Neuronal stem cell (in vitro differentiated cells): Measurements from ENCODE around the gene LCE2B.

Experiments used
- DNase-seq: peaks from one replicate; pipeline ENCODE4 v3.0.0-alpha.2; 2013; ENCODE audit warnings: low spot score
- H2AFZ ChIP-seq: one replicate; pipeline ENCODE4 v1.6.1; 2013; ENCODE audit warnings: mild to moderate bottlenecking, low read length, inconsistent platforms
- H2AK5ac ChIP-seq: 2 replicates; pipeline ENCODE4 v1.6.1; 2013; ENCODE audit warnings: low read depth, mild to moderate bottlenecking, inconsistent platforms, low read length, moderate library complexity, mixed read lengths
- H2BK120ac ChIP-seq: 2 replicates; pipeline ENCODE4 v1.6.1; 2013; ENCODE audit warnings: low read depth, mild to moderate bottlenecking, inconsistent platforms, low read length, moderate library complexity, mixed read lengths
- H2BK12ac ChIP-seq: one replicate; pipeline ENCODE4 v1.6.1; 2013; ENCODE audit warnings: low read length, inconsistent platforms
- H2BK15ac ChIP-seq: 2 replicates; pipeline ENCODE4 v1.6.1; 2013; ENCODE audit warnings: mild to moderate bottlenecking, low read length, inconsistent platforms, mixed read lengths
- H2BK5ac ChIP-seq: one replicate; pipeline ENCODE4 v1.6.1; 2013; ENCODE audit warnings: inconsistent platforms, mild to moderate bottlenecking, low read length, moderate library complexity
- H3K14ac ChIP-seq: one replicate; pipeline ENCODE4 v1.6.1; 2013; ENCODE audit warnings: low read length, inconsistent platforms
- H3K18ac ChIP-seq: 2 replicates; pipeline ENCODE4 v1.6.1; 2013; ENCODE audit warnings: low read length, inconsistent platforms
- H3K23ac ChIP-seq: 2 replicates; pipeline ENCODE4 v1.6.1; 2013; ENCODE audit warnings: low read depth, mild to moderate bottlenecking, mixed read lengths, low read length, inconsistent platforms; ENCODE audit not compliant: poor library complexity
- H3K27ac ChIP-seq: replicated peaks from 3 replicates; pipeline ENCODE4 v1.5.1; 2013; ENCODE audit warnings: low read length, inconsistent platforms
- H3K27me3 ChIP-seq, 3 experiments: 2 replicates each; pipeline ENCODE4 v1.6.1; 2013; ENCODE audit warnings: low read length in 3 of 3, mild to moderate bottlenecking in 2 of 3, inconsistent platforms in 1 of 3, low read depth in 1 of 3, mixed read lengths in 1 of 3, moderate library complexity in 1 of 3; ENCODE audit not compliant: control insufficient read depth in 3 of 3, insufficient read depth in 3 of 3
- H3K36me3 ChIP-seq, 2 donors: replicated peaks in 1 of 2; 2 replicates each; pipeline ENCODE4 v1.6.1; 2013; ENCODE audit warnings: low read length in 2 of 2; ENCODE audit not compliant: control insufficient read depth in 2 of 2, insufficient read depth in 2 of 2
- H3K4ac ChIP-seq: 2 replicates; pipeline ENCODE4 v1.6.1; 2013; ENCODE audit warnings: inconsistent platforms, mild to moderate bottlenecking, low read length, moderate library complexity
- H3K4me1 ChIP-seq, 2 donors: 1 replicate in 1 of 2; 2 replicates in 1 of 2; pipeline ENCODE4 v1.6.1; 2013; ENCODE audit warnings: low read length in 2 of 2, low read depth in 1 of 2; ENCODE audit not compliant: control insufficient read depth in 2 of 2, insufficient read depth in 1 of 2
- H3K4me2 ChIP-seq: one replicate; pipeline ENCODE4 v1.6.1; 2013; ENCODE audit warnings: mild to moderate bottlenecking, low read length, inconsistent platforms; ENCODE audit not compliant: insufficient read depth, poor library complexity, severe bottlenecking
- H3K4me3 ChIP-seq, 2 donors: 2 replicates each; pipeline ENCODE4 v1.5.1; 2013; ENCODE audit warnings: low read length in 2 of 2, mild to moderate bottlenecking in 2 of 2, inconsistent platforms in 1 of 2, moderate library complexity in 1 of 2
- H3K79me1 ChIP-seq: one replicate; pipeline ENCODE4 v1.6.1; 2013; ENCODE audit warnings: low read depth, mild to moderate bottlenecking, inconsistent platforms, low read length, moderate library complexity
- H3K9ac ChIP-seq: one replicate; pipeline ENCODE4 v1.6.1; 2013; ENCODE audit warnings: mild to moderate bottlenecking, low read depth, low read length, inconsistent platforms; ENCODE audit not compliant: poor library complexity
- H3K9me3 ChIP-seq, 2 donors: replicated peaks in 1 of 2; 2 replicates each; pipeline versions ENCODE3 to v1.6.1; 2013; ENCODE audit warnings: low read length in 2 of 2, mild to moderate bottlenecking in 2 of 2, inconsistent platforms in 1 of 2, low read depth in 1 of 2, mixed read lengths in 1 of 2, moderate library complexity in 1 of 2; ENCODE audit not compliant: control insufficient read depth in 2 of 2, insufficient read depth in 1 of 2
- H4K8ac ChIP-seq: one replicate; pipeline ENCODE4 v1.6.1; 2013; ENCODE audit warnings: low read depth, mild to moderate bottlenecking, inconsistent platforms, low read length, moderate library complexity
- H4K91ac ChIP-seq: one replicate; pipeline ENCODE4 v1.6.1; 2013; ENCODE audit warnings: low read length, low read depth, mild to moderate bottlenecking, inconsistent platforms; ENCODE audit not compliant: poor library complexity
- whole genome bisulfite sequencing, 2 donors: extraction: QIAGEN DNeasy Blood & Tissue Kit; methylation state at CpG; one replicate each; pipeline ENCODE4 v1.1.7; 2013; ENCODE audit warnings: missing lambda C conversion rate in 2 of 2, mixed read lengths in 1 of 2; ENCODE audit not compliant: insufficient read length in 2 of 2, insufficient replicate concordance in 1 of 2; ENCODE audit errors: extremely low coverage in 2 of 2; 5-methylcytosine and 5-hydroxymethylcytosine counted together

The LCE2B gene

GRCh38 chr1:152683846-152684245 lies 2.1 kb upstream of the LCE2B start:
- Histone ChIP-seq H3K23ac (no peak overlapping the region), H3K18ac (no peak overlapping the region), H3K4ac (no peak overlapping the region), H4K8ac (no peak overlapping the region), H3K27me3 (peaks cover 0 to under 1% (median 0%) of the 10 kb centered on the region in 3 experiments), H3K4me1 (no peaks in the 10 kb centered on the region), H3K36me3 (no peaks in the 10 kb centered on the region), H3K9me3 (peaks cover 0 to 12% of the 10 kb centered on the region in 2 donors), H2AK5ac (no peak overlapping the region), H3K4me3 (no peak overlapping the region), H3K9ac (no peak overlapping the region), H3K4me2 (no peak overlapping the region), H2BK120ac (no peak overlapping the region), H3K79me1 (no peaks in the 10 kb centered on the region), H2BK5ac (no peak overlapping the region), H2AFZ (no peak overlapping the region), H2BK12ac (no peak overlapping the region), H3K14ac (no peak overlapping the region), H4K91ac (no peak overlapping the region), H3K27ac (no peak overlapping the region), H2BK15ac (no peak overlapping the region)
- no peak for DNase-seq

DNA sequence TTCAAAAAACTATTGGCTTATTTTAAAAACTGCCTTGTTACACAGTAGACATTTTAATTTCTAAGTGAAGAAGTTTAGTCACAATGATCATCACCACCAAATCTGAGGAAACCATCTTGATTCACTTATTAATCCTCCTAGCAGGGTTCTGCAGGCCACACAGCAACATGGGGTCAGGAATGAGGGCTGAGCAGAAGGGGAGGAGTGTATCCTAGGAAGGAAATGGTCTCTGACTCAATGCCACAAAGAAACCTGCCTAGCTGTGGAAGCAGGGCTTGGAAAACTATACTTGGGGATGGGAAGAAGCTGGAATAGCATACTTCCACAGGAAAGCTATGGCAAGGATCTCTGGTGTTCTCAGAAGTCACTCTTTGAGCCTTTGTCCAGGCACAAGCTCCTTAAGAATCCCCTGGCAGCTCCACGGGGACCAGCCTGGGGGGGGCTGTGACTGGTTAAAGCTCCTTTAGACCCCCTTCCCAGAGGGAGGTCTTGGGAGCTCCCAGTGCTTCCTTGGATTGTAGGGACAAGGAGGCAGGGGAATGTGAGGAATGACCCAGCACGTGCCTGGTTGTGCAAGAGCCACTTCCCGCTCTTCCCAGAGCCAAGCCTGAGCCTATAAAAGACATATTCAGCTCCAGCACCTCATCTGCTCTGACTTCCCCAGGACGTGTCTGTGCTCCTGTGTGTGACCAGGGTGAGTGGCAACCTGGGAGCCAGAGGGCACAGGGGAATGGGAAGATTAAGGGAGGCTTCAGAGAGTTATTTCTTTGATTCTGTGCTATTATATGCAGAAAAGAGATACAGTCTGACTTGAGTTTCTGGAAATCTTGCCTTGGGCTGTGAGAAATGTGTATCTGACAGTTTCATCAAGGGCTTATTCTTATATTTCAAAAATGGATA lies 12.0 kb downstream of the LCE2B start, which contains the start of gene LCE2A:
Gene LCE2A, plus strand, starts transcription at position 645 of the 900 bp plus-strand sequence. CDS start 557 bp downstream, outside the sequence.
- Histone ChIP-seq H2AK5ac (no peak within 1 kb of the TSS), H3K4me2 (no peak within 1 kb of the TSS), H3K4me1 (no peaks in the 10 kb centered on the region), H3K9me3 (peaks cover 0 to 13% of the 10 kb centered on the region in 2 donors), H2BK120ac (no peak within 1 kb of the TSS), H2BK5ac (no peak within 1 kb of the TSS), H3K27me3 (no peaks in the 10 kb centered on the region), H3K79me1 (no peaks in the 10 kb centered on the region), H3K18ac (no peak within 1 kb of the TSS), H3K4ac (no peak within 1 kb of the TSS), H3K23ac (no peak within 1 kb of the TSS), H2BK12ac (no peak within 1 kb of the TSS), H3K27ac (no peak within 1 kb of the TSS), H2AFZ (no peak within 1 kb of the TSS), H4K8ac (no peak within 1 kb of the TSS), H3K4me3 (no peak within 1 kb of the TSS), H3K36me3 (no peaks in the 10 kb centered on the region), H2BK15ac (no peak within 1 kb of the TSS), H3K14ac (no peak within 1 kb of the TSS), H4K91ac (no peak within 1 kb of the TSS), H3K9ac (no peak within 1 kb of the TSS)
- WGBS, 2 donors: no CpG with 5 or more reads among the region's 4 CpGs
- no peak for DNase-seq

GRCh38 chr1:152699746-152700145 lies 13.8 kb downstream of the LCE2B start:
- Histone ChIP-seq H3K9me3 (peaks cover 0 to 14% of the 10 kb centered on the region in 2 donors), H2AFZ (no peak overlapping the region), H3K79me1 (no peaks in the 10 kb centered on the region), H2BK12ac (no peak overlapping the region), H2BK5ac (no peak overlapping the region), H2AK5ac (no peak overlapping the region), H3K4me1 (no peaks in the 10 kb centered on the region), H2BK120ac (no peak overlapping the region), H3K14ac (no peak overlapping the region), H3K27ac (no peak overlapping the region), H3K27me3 (no peaks in the 10 kb centered on the region), H4K91ac (no peak overlapping the region), H3K18ac (no peak overlapping the region), H3K4ac (no peak overlapping the region), H4K8ac (no peak overlapping the region), H3K36me3 (no peaks in the 10 kb centered on the region), H2BK15ac (no peak overlapping the region), H3K9ac (no peak overlapping the region), H3K4me3 (no peak overlapping the region), H3K4me2 (no peak overlapping the region), H3K23ac (no peak overlapping the region)
- WGBS, 2 donors: no CpG with 5 or more reads among the region's 4 CpGs
- no peak for DNase-seq

- Histone ChIP-seq H4K8ac (no peak within 1 kb of the TSS), H2BK15ac (no peak within 1 kb of the TSS), H2BK12ac (no peak within 1 kb of the TSS), H3K4me2 (no peak within 1 kb of the TSS), H2AK5ac (no peak within 1 kb of the TSS), H3K27ac (no peak within 1 kb of the TSS), H3K4ac (no peak within 1 kb of the TSS), H4K91ac (no peak within 1 kb of the TSS), H3K14ac (no peak within 1 kb of the TSS), H2BK5ac (no peak within 1 kb of the TSS), H3K23ac (no peak within 1 kb of the TSS), H3K27me3 (peaks cover 0 to 1% (median 0%) of the 10 kb centered on the region in 3 experiments), H3K9me3 (peaks cover 0 to 33% of the 10 kb centered on the region in 2 donors), H3K4me3 (no peak within 1 kb of the TSS), H3K18ac (no peak within 1 kb of the TSS), H2BK120ac (no peak within 1 kb of the TSS), H3K9ac (no peak within 1 kb of the TSS), H3K36me3 (no peaks in the 10 kb centered on the region), H2AFZ (no peak within 1 kb of the TSS), H3K4me1 (no peaks in the 10 kb centered on the region), H3K79me1 (no peaks in the 10 kb centered on the region)
- WGBS, 2 donors: no CpG with 5 or more reads among the region's 2 CpGs
- DNase-seq: no peak
Observed at GRCh38 chr1:152707860-152708259, 21.9 kb downstream of the LCE2B start, which contains the start of gene LCE4A. LCE4A (plus strand) TSS chr1:152708160; CDS start chr1:152709076, 916 bp downstream.
